OCI-LY1 (cell line): ENCODE results near the gene PIK3CA.
A peak's percentile ranks its signal among the peaks of the same experiment; 100 is the strongest.

ENCODE experiments used
- H2AFZ ChIP-seq: fragments of 200-600 bp; sonication (generic), shearing (Covaris generic); 2 replicates; pipeline ENCODE4 v1.6.0; 2014; ENCODE audit warnings: antibody characterized with exemption, mild to moderate bottlenecking, low read length
- H3F3A ChIP-seq: fragments of 200-600 bp; sonication (generic), shearing (Covaris generic); 2 replicates; pipeline ENCODE4 v1.6.0; 2014; ENCODE audit warnings: mild to moderate bottlenecking, antibody characterized with exemption, low read length, moderate library complexity; ENCODE audit not compliant: insufficient read depth
- H3K27ac ChIP-seq: fragments of 200-600 bp; sonication (generic); 2 replicates; pipeline ENCODE4 v1.5.1; 2014; ENCODE audit warnings: low read length, mixed run types, mild to moderate bottlenecking, low read depth; ENCODE audit not compliant: poor library complexity, severe bottlenecking
- H3K27me3 ChIP-seq: fragments of 200-600 bp; sonication (generic); 2 replicates; pipeline ENCODE4 v1.6.0; 2014; ENCODE audit warnings: antibody characterized with exemption, mild to moderate bottlenecking, low read length, moderate library complexity; ENCODE audit not compliant: insufficient read depth
- H3K36me3 ChIP-seq: fragments of 200-600 bp; sonication (generic); 2 replicates; pipeline ENCODE4 v1.6.1; 2014; ENCODE audit warnings: mild to moderate bottlenecking, antibody characterized with exemption, low read length, moderate library complexity, mixed read lengths; ENCODE audit not compliant: insufficient read depth
- H3K4me1 ChIP-seq: fragments of 200-600 bp; sonication (generic); 2 replicates; pipeline ENCODE4 v1.5.1; 2014; ENCODE audit warnings: mild to moderate bottlenecking, low read length, moderate library complexity; ENCODE audit not compliant: insufficient read depth, severe bottlenecking
- H3K4me2 ChIP-seq: fragments of 200-600 bp; sonication (generic), shearing (Covaris generic); 2 replicates; pipeline ENCODE4 v1.6.1; 2014; ENCODE audit warnings: low read length
- H3K4me3 ChIP-seq: fragments of 200-600 bp; sonication (generic); 2 replicates; pipeline ENCODE4 v1.5.1; 2014; ENCODE audit warnings: low read length, low read depth, mild to moderate bottlenecking, mixed read lengths; ENCODE audit not compliant: poor library complexity, severe bottlenecking
- H3K79me2 ChIP-seq: fragments of 200-600 bp; shearing (Covaris generic); 2 replicates; pipeline ENCODE4 v1.6.1; 2016; ENCODE audit warnings: mixed run types, low read length, mixed read lengths; ENCODE audit not compliant: insufficient read depth
- H3K9ac ChIP-seq: fragments of 200-600 bp; sonication (generic), shearing (Covaris generic); 2 replicates; pipeline ENCODE4 v1.6.1; 2014; ENCODE audit warnings: mild to moderate bottlenecking, low read length, mixed read lengths
- H3K9me2 ChIP-seq: fragments of 200-600 bp; sonication (generic), shearing (Covaris generic); 2 replicates; pipeline ENCODE4 v1.6.1; 2014; ENCODE audit warnings: low read depth, mild to moderate bottlenecking, low read length, mixed read lengths
- H3K9me3 ChIP-seq: fragments of 200-600 bp; shearing (Covaris generic); 2 replicates; pipeline ENCODE4 v1.6.1; 2014; ENCODE audit warnings: low read length, mixed read lengths
- H4K20me1 ChIP-seq: fragments of 200-600 bp; sonication (generic), shearing (Covaris generic); 2 replicates; pipeline ENCODE4 v1.6.0; 2016; ENCODE audit warnings: mild to moderate bottlenecking, low read length; ENCODE audit not compliant: insufficient read depth
- CTCF ChIP-seq: fragments of 200-600 bp; sonication (generic), shearing (Covaris generic); IDR thresholded peaks from 2 replicates; pipeline ENCODE4 v1.5.1; 2017; ENCODE audit warnings: mild to moderate bottlenecking, antibody characterized with exemption, low read length, moderate library complexity, mixed read lengths
- EZH2 ChIP-seq: fragments of 200-600 bp; sonication (generic), shearing (Covaris generic); IDR thresholded peaks from 2 replicates; pipeline ENCODE4 v1.8.0; 2017; ENCODE audit warnings: borderline replicate concordance, mixed run types, mild to moderate bottlenecking, antibody characterized with exemption, low read length, moderate library complexity, mixed read lengths

Gene PIK3CA

DNA sequence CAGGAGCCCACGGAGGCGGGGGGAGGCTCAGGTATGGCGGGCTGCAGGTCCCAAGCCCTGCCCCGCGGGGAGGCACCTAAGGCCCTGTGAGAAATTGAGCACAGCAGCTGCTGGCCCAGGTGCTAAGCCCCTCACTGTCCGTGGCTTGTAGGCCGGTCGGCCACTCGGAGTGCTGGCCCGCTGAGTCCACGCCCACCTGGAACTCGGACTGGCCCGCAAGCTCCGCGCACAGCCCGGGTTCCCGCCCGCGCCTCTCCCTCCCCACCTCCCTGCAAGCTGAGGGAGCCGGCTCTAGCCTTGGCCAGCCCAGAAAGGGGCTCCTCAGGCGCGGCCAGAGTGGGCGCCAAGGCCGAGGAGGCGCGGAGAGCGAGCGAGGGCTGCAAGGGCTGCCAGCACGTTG is 115.0 kb downstream of the PIK3CA start:
- TF ChIP-seq CTCF: no peak
- TF ChIP-seq EZH2: no peak
- no peak overlapping the region for H3K4me2 ChIP-seq
- H3K9me3 ChIP-seq: 0 out of 2 replicates have a peak, but pooled peaks cover under 1% of the 10 kb centered on the region
- no peaks in the 10 kb centered on the region for H3K79me2 ChIP-seq
- no peaks in the 10 kb centered on the region for H3K9me2 ChIP-seq
- H3F3A ChIP-seq: no peaks in the 10 kb centered on the region
- H3K27ac ChIP-seq: no peak overlapping the region
- peaks cover 1% of the 10 kb centered on the region; the same call in 1 of the 2 replicates for H3K36me3 ChIP-seq
- no peak overlapping the region for H2AFZ ChIP-seq
- H3K4me3 ChIP-seq: no peak overlapping the region
- H3K9ac ChIP-seq: no peak overlapping the region
- H3K4me1 ChIP-seq: peaks cover 61% of the 10 kb centered on the region
- H4K20me1 ChIP-seq: no peaks in the 10 kb centered on the region
- H3K27me3 ChIP-seq: no peaks in the 10 kb centered on the region

- H3K27ac ChIP-seq: peak overlapping the region; percentile 6
- no peak overlapping the region for H2AFZ ChIP-seq
- TF ChIP-seq CTCF: no peak
- no peak for TF ChIP-seq EZH2
- peaks cover 51% of the 10 kb centered on the region for H3K4me1 ChIP-seq
- H3K9me2 ChIP-seq: no peaks in the 10 kb centered on the region
- H3K9ac ChIP-seq: no peak overlapping the region
- H3K4me2 ChIP-seq: no peak overlapping the region; the same call in 1 of the 2 replicates
- no peak overlapping the region for H3K4me3 ChIP-seq
- H4K20me1 ChIP-seq: no peaks in the 10 kb centered on the region
- H3K9me3 ChIP-seq: no peaks in the 10 kb centered on the region
- no peaks in the 10 kb centered on the region for H3K79me2 ChIP-seq
- H3K36me3 ChIP-seq: no peaks in the 10 kb centered on the region
- H3F3A ChIP-seq: no peaks in the 10 kb centered on the region
- no peaks in the 10 kb centered on the region for H3K27me3 ChIP-seq
Observed at GRCh38 chr3:179264449-179264848, 116.3 kb downstream of the PIK3CA start.

DNA sequence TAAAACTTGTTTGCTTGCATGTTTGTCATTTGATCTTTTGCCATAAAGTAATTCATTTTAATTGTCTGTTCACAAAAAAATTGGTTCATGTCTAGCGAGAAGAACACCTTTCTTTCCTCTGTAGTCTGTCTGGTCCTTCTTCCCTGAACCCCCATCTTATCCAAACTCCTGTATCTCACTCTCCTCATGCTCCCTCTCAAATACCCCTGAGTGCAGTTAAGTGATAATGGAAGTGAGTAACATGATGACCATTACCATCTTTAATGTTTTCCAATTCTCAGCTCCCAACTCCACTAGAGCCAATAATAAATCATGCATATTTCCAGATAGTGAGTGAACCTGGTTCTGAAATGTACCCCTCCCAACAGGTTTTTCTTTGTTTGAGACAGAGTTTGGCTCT is 116.9 kb downstream of the PIK3CA start:
- no peak overlapping the region for H3K27ac ChIP-seq
- TF ChIP-seq EZH2 (no peak), CTCF (no peak)
- no peaks in the 10 kb centered on the region for H3K27me3 ChIP-seq
- H3K9ac ChIP-seq: no peak overlapping the region
- peak overlapping the region; percentile 84 for H3K4me2 ChIP-seq
- no peaks in the 10 kb centered on the region for H4K20me1 ChIP-seq
- peak overlapping the region; percentile 58 for H3K4me3 ChIP-seq
- no peaks in the 10 kb centered on the region for H3K9me2 ChIP-seq
- peaks cover 45% of the 10 kb centered on the region for H3K4me1 ChIP-seq
- no peaks in the 10 kb centered on the region for H3K9me3 ChIP-seq
- no peaks in the 10 kb centered on the region for H3F3A ChIP-seq
- no peaks in the 10 kb centered on the region for H3K36me3 ChIP-seq
- no peak overlapping the region for H2AFZ ChIP-seq
- no peaks in the 10 kb centered on the region for H3K79me2 ChIP-seq
